GM11168 (cell line): ENCODE results near the gene ZNF320.
"Not testable (repeated sequence)": the region's sequence is repeated elsewhere in the genome, so short reads cannot be mapped to it uniquely, and the experiment has no call there.

ENCODE experiments used
- in situ Hi-C: fragments of 300-500 bp; cut with MboI; formaldehyde crosslinking; loops from one replicate; pipeline ENCODE4 v1.12.0; 2022; ENCODE audit warnings: low sequenced_read_pairs; ENCODE audit not compliant: unreplicated experiment

The ZNF320 gene

DNA sequence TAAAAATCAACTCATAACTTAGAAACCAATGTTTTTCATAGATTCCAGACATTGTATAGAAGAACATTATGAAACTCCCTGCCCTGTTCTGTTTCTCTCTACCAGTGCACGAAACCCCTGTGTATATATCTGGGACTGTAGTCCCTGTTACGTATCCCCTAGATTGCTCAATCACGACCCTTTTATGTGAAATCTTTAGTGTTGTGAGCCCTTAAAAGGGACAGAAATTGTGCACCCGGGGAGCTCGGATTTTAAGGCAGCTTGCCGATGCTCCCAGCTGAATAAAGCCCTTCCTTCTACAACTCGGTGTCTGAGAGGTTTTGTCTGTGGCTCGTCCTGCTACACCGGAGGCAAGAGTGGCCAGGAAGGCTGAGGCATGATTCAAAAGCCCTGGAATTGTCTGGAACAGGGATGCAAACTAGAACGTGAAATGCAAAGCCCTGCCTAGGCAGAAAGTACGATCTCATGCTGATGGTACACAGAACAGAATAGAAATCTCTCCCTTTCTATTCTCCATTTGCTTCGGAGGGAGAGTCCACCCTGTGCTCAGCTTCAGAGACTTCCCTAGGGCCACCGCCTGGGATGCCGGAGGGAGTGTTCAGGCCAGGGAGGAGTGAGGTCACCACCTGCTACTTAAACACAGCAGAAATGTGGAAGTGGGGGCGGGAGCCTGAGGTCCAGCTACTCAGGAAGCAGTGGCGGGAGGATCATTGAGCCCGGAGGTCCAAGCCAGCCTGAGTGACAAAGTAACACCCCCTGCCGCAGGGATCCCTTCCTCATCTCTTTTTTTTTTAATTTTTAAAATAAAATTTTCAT lies 26.6 kb upstream of the ZNF320 start:
- in situ Hi-C loops = no loop called here

DNA sequence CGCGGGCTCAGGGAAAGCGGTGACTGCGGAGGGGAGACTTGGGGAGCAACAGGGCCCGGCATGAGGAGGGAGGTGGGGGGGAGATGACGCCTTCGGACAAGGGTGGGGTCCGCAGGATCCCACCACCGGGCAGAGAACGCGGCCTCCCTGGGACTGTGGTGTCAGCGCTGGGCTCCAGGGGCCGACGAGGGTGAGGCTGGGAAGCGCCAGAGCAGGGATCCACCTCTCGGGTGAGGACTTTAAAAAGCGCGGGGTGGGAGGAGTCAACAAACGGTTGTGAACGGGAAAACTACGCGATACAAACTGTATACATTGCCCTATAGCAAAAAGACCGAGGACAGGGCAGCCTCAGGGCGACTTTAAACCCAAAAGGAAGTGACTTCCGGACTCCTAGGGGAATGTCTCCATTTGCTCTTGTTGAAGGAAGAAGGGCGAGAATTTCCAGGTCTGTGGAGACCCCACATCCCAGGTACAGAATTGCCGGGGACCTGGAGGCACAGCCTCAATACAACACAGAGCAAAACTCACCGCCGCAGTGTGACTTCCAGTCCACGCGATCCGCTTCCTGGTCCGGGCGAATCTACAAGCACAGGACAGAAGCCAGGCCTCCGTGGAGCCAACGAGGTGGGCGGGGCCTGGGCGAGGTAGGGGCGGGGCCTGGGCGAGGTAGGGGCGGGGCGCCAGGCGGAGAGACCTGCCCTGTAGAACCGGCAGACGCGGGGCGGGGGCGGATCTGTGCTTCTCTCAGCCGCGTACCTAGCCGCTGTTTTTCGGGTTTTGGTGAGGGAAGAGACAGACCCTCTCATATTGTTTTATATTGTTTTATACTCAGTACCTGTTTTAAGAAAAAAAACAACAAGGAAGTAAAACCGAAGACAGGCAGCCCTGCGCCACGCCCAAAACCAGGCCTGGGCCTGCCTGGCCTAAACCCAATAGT lies 25.7 kb upstream of the ZNF320 start, which contains the start of gene ZNF888:
TSS of gene ZNF888 (minus strand) at position 588 of the 937 bp plus-strand sequence. CDS start 5,555 bp downstream, outside the sequence.
- in situ Hi-C loops = no loop called here

DNA sequence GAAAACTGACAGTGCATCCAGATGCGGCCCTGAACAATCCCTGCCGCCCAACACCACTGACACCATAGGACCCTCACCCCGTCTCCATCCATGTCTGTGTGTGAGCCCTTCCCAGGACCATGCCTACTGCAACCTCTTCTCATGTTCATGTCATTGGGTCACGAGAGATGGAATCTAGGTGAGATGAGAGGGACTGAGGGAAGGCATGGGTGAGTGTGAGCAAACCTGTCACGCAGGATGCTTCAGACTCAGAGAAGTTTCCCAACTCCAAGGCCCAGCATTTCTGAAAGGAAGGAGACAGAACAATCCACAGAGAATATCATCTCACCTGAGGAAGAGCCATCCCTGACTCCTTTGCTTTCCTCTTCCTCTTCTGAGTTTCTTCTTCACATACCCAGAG lies 20.1 kb upstream of the ZNF320 start:
- in situ Hi-C loops = no loop called here

DNA sequence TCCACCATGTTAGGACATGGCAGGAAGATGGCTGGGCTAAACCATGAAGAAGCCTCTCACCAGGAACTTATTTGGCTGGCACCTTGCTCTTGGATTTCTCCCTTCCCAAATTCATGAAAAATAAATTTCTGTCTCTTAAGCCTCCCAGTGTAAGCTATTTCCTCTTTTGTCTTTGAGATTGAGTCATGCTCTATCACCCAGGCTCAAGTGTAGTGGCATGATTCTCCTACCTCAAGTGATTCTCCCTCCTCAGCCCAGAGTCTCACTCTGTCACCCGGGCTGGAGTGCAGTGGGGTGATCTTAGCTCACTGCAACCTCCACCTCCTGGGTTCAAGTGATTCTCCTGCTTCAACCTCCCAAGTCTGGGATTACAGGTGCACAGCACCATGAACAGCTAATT lies 13.2 kb upstream of the ZNF320 start:
- in situ Hi-C loops = no loop called here

DNA sequence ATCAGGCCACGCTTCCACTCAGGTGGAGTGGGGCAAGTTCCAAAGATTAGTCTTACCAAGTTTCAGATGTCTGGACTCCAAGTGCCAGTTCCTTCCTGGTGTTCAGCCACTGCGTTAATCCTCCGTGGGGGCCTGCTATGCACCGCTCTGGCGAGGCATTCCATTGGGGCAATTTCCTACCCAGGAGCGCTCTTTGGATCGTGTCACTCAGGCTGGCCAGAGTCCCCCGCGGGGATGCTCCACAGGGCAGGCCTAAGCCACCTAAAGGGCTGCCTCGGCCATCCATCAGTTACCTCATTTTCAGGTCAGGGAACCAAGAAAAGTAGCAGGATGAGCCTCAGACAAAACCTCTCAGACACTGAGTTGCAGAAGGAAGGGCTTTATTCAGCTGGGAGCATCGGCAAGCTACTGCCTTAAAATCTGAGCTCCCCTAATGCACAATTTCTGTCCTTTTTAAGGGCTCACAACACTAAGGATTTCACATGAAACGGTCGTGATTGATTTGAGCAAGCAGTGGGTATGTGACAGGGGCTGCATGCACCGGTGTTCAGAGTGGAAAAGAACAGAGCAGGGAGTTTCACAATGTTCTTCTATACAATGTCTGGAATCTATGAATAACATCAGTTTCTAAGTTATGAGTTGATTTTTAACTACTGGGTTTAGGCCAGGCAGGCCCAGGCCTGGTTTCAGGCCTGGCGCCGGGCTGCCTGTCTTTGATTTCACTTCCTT lies 6.8 kb upstream of the ZNF320 start:
- in situ Hi-C loops = not testable (repeated sequence)

DNA sequence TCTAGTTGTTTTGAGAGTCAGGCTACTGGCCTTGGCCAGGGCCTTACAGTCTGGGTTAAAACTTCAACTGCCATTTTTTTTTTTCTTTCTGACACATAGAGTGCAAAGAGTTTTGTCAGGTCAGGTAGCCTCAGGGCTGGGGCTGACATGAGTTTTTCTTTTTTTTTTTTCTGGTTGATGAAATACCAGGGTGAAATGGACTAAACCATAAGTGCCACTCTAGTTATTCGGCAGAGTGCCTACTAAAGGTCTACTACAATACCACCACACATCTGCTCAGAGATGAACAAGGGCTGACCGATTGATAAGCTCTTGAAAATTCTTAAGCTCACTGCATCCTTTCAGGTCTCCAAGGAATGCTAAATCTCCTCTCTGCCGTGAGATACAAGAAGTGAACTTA lies 4.4 kb upstream of the ZNF320 start:
- in situ Hi-C loops = no loop called here

DNA sequence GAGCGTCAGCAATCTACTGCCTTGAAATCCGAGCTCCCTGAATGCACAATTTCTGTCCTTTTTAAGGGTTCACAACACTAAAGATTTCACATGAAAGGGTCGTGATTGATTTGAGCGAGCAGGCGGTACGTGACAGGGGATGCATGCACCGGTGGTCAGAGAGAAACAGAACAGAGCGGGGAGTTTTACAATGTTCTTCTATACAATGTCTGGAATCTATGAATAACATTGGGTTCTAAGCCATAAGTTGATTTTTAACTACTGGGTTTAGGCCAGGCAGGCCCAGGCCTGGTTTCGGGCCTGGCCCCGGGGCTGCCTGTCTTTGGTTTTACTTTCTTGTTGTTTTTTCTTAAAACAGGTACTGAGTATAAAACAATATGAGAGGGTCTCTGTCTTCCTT lies 1.2 kb upstream of the ZNF320 start:
- in situ Hi-C loops = not testable (repeated sequence)

DNA sequence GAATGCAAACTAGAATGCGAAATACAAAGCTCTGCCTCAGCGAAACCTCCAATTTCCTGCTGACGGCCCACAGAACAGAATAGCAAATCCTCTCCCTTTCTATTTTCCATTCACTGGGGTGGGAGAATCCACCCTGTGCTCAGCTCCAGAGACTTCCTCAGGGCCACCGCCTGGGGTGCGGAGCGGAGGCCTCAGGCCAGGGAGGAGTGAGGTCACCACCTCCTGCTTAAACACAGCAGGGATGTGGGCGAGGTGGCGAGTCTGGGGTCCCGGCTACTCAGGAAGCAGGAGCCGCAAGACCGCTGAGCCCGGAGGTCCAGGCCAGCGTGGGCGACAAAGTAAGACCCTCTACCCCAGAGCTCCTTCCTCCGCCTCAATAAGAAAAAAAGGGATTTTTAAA lies 666 bp upstream of the ZNF320 start:
- in situ Hi-C loops = no loop called here

DNA sequence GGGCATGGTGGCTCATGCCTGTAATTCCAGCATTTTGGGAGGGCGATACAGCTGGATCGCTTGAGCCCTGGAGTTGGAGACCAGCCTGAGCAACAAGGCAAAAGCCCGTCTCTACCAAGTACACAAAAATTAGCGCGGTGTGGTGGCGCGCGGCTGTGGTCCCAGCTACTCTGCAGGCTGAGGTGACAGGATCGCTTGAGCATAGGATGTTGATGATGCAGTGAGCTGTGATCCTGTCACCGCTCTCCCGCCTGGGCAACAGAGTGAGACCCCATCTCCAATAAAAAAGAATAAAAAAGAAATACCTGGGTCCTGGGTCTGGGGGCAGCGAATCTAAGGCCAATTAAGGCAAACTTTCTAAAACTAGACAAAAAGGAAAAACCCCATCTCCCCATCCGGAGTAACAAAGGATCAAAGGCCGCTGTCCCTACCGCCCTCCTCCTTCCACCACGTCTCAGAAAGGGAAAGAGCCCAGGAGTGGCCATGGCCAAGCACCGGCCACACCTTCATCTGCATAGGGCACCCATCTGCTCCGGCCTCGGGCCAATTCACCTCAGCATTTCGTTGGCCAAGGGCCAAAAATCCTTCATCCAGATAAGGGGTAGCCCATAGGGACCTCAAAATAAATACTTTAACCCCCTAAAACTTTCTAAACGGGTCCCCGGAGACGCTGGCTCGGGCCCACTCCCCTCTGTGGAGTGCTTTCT lies 851 bp downstream of the ZNF320 start:
- in situ Hi-C loops = no loop called here

DNA sequence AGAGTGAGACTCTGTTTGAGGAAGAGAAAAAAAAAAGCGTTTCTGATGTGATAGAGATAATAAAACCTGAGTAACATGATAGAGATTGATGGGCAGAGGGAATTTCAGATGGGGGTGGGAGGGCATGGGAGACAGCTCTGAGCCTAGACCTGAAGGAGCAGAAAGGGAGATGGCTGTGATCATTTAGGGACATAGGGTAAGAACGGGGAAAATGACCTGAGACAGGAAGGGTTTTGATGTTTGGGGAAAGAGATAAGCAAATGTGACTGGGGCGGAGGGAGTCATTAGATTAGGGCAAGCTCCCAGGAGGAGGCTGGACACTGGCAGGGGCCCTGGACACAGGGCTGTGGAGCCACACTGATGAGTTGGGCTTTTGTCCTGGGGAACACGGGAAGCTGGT lies 6.1 kb downstream of the ZNF320 start:
- in situ Hi-C loops = no loop called here

DNA sequence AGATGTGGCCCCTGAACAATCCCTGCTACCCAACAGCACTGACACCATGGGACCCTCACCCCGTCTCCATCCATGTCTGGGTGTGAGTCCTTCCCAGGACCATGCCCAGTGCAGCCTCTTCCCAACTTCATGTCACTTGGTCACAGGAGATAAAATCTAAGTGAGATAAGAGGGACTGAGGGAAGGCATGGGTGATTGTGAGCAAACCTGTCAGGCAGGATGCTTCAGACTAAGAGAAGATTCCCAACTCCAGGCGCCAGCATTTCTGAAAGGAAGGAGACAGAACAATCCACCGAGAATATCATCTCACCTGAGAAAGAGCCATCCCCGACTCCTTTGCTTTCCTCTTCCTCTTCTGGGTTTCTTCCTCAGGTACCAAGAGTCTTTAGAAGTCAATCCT lies 7.5 kb downstream of the ZNF320 start:
- in situ Hi-C loops = no loop called here

DNA sequence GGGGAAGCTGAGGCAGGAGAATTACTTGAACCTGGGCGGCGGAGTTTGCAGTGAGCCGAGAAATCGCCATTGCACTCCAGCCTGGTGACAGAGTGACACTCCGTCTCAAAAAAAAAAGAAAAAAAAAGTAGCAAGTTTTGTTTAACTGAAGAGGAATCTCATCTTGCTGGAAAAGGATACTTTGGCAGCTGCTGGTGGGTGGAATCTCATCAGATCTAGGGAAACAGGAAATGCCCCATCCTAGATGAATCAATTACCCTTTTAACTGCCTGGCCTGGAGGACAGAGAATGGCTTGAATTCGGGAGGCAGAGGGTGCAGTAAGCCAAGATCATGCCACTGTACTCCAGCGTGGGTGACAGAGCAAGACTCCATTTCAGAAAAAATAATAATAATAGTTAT lies 8.4 kb downstream of the ZNF320 start:
- in situ Hi-C loops = no loop called here

DNA sequence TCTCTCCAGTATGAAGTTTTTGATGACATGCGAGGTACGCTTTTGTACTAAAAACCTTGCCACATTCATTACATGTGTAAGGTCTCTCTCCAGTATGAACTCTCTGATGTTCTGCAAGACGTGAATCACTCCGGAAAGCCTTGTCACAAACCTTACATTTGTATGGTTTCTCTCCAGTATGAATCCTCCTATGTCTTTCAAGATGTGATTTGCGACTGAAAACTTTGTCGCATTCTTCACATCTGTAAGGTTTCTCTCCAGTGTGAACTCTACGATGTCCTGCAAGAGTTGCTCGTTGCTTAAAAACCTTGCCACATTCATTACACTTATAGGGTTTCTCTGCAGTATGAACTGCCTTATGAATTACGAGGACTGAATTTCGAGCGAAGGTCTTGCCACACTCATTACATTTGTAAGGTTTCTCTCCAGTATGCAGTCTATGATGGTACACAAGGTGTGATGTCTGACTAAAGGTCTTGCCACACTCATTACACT lies 16.5 kb downstream of the ZNF320 start:
- in situ Hi-C loops = no loop called here

DNA sequence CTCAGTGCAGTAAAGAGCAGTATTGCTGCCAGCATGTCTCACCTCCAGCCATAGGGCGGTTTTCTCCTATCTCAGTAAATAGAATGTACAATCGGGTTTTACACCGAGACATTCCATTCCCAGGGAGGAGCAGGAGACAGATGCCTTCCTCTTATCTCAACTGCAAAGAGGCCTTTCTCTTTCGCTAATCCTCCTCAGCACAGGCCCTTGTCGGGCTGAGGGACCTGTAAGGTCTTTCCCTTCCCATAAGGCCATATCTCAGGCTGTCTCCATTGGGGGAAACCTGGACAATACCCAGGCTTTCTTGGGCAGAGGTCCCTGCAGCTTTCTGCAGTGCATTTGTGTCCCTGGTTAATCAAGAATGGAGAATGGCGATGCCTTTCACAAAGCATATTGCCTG lies 24.4 kb downstream of the ZNF320 start:
- in situ Hi-C loops = not testable (repeated sequence)

DNA sequence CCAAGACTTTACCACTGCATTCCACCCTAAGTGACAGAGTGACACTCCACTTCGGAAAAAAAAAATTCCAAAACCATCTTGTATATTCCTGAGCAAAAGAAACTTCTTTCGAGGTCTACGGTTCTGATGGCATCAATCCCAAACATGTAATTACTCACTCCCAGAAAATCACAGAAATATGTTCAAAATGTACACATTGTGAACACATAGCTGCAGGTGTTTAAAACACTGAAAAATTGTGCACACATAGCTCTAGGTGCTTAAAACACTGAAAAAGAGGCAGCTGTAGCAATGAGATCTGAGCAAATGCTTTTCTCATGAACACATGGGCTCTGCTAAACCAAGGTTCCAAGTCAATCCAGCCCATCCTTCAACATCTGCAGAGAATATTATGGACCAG lies 26.0 kb downstream of the ZNF320 start:
- in situ Hi-C loops = no loop called here

DNA sequence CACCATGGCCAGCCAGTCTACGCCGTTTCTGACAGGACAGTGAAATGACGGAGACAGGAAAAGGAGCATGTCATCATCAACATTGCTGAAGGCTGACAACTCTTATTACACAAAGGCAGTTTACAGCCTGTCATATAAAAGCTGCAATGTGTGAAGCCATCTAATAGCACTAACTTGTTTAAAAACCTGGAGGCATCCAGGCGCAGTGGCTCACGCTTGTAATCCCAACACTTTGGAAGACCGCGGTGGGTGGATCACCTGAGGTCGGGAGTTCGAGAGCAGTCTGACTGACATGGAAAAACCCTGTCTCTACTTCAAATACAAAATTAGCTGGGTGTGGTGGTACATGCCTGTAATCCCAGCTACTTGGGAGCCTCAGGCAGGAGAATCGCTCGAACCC lies 29.4 kb downstream of the ZNF320 start:
- in situ Hi-C loops = not testable (repeated sequence)

DNA sequence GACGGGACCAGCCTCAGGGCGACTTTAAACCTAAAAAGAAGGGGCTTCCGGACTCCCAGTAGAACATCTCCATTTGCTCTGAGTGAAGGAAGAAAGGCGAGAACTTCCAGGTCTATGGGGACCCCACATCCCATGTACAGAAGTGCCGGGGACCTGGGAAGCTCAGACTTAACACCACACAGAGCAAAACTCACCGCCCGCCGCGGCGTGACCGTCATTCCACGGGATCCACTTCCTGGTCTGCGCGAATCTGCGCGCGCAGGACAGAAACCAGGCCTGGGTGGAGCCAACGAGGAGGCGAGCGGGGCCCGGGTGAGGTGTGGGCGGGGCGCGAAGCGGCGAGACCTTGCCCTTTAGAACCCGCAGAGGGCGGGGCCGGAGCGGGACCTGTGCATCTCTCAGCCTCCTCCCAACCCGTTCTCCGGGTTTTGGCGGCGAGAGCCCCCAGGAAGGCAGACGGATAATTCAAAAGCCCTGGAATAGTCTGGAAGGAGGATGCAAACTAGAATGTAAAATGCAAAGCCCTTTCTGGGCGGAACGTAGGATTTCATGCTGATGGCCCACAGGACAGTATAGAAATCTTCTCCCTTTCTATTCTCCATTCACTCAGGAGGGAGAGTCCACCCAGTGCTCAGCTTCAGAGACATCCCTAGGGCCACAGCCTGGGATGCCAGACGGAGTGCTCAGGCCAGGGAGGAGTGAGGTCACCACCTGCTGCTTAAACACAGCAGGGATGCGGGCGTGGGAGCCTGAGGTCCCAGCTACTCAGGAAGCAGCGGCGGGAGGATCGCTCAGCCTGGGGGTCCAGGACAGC lies 39.9 kb downstream of the ZNF320 start, which contains the start of gene ZNF468:
TSS of gene ZNF468 (minus strand) at position 242 of the 814 bp plus-strand sequence. CDS start 3,347 bp downstream, outside the sequence.
- in situ Hi-C loops = loop anchor here (5.0 kb wide), 2 partner anchors 40 to 85 kb away; no protein-coding TSS in a partner anchor

DNA sequence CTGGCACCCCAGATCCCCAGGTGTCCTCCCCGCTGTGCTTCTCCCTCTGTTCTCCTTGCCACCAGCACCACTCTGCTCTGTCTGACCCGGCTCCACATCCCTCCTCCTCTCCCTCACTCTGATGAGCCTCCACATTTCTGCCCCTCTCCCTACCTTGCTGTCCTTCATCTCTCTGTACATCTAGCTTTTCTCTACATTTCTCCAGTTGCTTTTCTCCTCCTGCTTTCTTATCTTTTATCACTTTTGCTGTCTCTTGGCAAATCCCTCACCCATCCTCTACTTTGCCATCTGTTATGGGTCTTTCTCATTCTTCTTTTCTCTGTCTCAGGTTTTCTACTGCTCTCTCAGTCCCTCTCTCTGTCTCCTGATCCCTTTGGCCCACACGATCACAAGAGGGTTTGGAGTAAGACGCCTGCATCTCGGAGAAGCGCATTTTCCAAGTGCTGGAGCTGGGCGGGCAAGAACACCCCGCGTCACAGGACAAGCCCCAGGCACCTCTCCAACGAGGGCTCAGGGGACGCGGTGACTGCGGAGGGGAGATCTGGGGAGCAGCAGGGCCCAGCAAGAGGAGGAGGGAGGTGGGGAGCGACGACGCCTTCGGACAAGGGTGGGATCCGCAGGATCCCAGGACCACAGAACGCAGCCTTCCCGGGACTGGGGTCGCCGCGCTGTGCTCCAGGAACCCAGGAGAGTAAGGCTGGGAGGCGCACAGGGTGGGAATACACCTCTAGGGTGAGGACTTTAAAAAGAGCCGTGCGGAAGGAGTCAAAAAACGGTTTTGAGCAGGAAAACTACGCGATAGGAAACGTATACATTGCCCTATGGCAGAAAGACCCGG lies 40.7 kb downstream of the ZNF320 start:
- in situ Hi-C loops = loop anchor here (5.0 kb wide), 2 partner anchors 39 to 86 kb away; no protein-coding TSS in a partner anchor
